Ascending aorta (tissue), 2 donors: ENCODE results near the gene TANC1. TPM values are rescaled to one million over a fixed set of nuclear protein-coding genes. Genes with fewer than 3 reads are reported as not detected.

Experiments used
- DNase-seq, 2 donors: peaks; one replicate each; pipeline ENCODE4 v3.0.0-alpha.2; 2019; ENCODE audit warnings: low spot score in 2 of 2
- H3K27ac ChIP-seq, 2 donors: fragments of 200-600 bp; sonication (generic); one replicate each; pipeline ENCODE4 v1.5.1; 2016 to 2017; ENCODE audit warnings: mild to moderate bottlenecking in 1 of 2
- H3K27me3 ChIP-seq: fragments of 200-600 bp; sonication (generic); one replicate; pipeline ENCODE4 v1.5.1; 2017
- H3K36me3 ChIP-seq, 2 donors: fragments of 200-600 bp; sonication (generic); one replicate each; pipeline ENCODE4 v1.5.1; 2016
- H3K4me1 ChIP-seq, 2 donors: fragments of 200-600 bp; sonication (generic); one replicate each; pipeline ENCODE4 v1.5.1; 2016 to 2017; ENCODE audit warnings: mild to moderate bottlenecking in 1 of 2
- H3K4me3 ChIP-seq, 2 donors: fragments of 200-600 bp; sonication (generic); one replicate each; pipeline ENCODE4 v1.5.1; 2016 to 2017; ENCODE audit warnings: mild to moderate bottlenecking in 1 of 2
- H3K9me3 ChIP-seq, 2 donors: fragments of 200-600 bp; sonication (generic); one replicate each; pipeline ENCODE4 v1.5.1; 2016
- CTCF ChIP-seq, 3 experiments: fragments of 200-600 bp in 2 of 3; fragments of 450-650 bp in 1 of 3; sonication (generic) in 2 of 3; IDR thresholded peaks; one replicate each; pipeline ENCODE4 v1.5.1; 2016 to 2019; ENCODE audit warnings: antibody characterized with exemption in 3 of 3, mild to moderate bottlenecking in 1 of 3, moderate library complexity in 1 of 3
- intact Hi-C: fragments of 100-400 bp; cut with DNase I; formaldehyde crosslinking; loops from one replicate; pipeline ENCODE4 v1.15.1; 2023
- total RNA-seq: library from RNA; depleted of rRNA; stranded (reverse); fragments of >200 nt; gene quantifications from one replicate; pipeline ENCODE4 v1.1.0, GENCODE V29; 2016

Gene TANC1
- total RNA-seq, 1 donor from 2014 or later = 45.4 TPM

- Histone ChIP-seq H3K27me3 (no peaks in the 10 kb centered on the region), H3K9me3 (no peaks in the 10 kb centered on the region), H3K4me3 (no peak overlapping the region), H3K27ac (no peak overlapping the region), H3K4me1 (peaks cover 0 to 4% of the 10 kb centered on the region in 2 donors), H3K36me3 (no peaks in the 10 kb centered on the region)
- DNase-seq = no peak
- no peak for TF ChIP-seq CTCF (IDR thresholded peaks at IDR 0.05)
- intact Hi-C loops = no loop called here
Measured at GRCh38 chr2:158926478-158926948, 41.9 kb upstream of the TANC1 start.

- Histone ChIP-seq H3K27me3 (no peaks in the 10 kb centered on the region), H3K36me3 (no peaks in the 10 kb centered on the region), H3K27ac (no peak overlapping the region), H3K4me3 (no peak overlapping the region), H3K9me3 (no peaks in the 10 kb centered on the region), H3K4me1 (no peaks in the 10 kb centered on the region)
- no peak for DNase-seq
- no peak for TF ChIP-seq CTCF (IDR thresholded peaks at IDR 0.05)
- intact Hi-C loops = no loop called here
Measured at GRCh38 chr2:158928515-158928914, 39.9 kb upstream of the TANC1 start.

GRCh38 chr2:158928965-158929364, 39.5 kb upstream of the TANC1 start:
- intact Hi-C loops = no loop called here
- no peak for DNase-seq
- H3K9me3 ChIP-seq = no peaks in the 10 kb centered on the region
- H3K27ac ChIP-seq = no peak overlapping the region
- TF ChIP-seq CTCF (IDR thresholded peaks at IDR 0.05) = no peak
- H3K27me3 ChIP-seq = no peaks in the 10 kb centered on the region
- H3K4me1 ChIP-seq = no peaks in the 10 kb centered on the region
- no peak overlapping the region for H3K4me3 ChIP-seq
- H3K36me3 ChIP-seq = no peaks in the 10 kb centered on the region

- intact Hi-C loops = no loop called here
- Histone ChIP-seq H3K4me3 (no peak overlapping the region), H3K36me3 (no peaks in the 10 kb centered on the region), H3K9me3 (no peaks in the 10 kb centered on the region), H3K27me3 (no peaks in the 10 kb centered on the region), H3K4me1 (no peaks in the 10 kb centered on the region), H3K27ac (no peak overlapping the region)
- no peak for TF ChIP-seq CTCF (IDR thresholded peaks at IDR 0.05)
- no peak for DNase-seq
Measured at GRCh38 chr2:158931572-158931971, 36.9 kb upstream of the TANC1 start.

GRCh38 chr2:158932131-158932645, 36.3 kb upstream of the TANC1 start:
- intact Hi-C loops = no loop called here
- TF ChIP-seq CTCF (IDR thresholded peaks at IDR 0.05) = no peak
- DNase-seq = no peak
- Histone ChIP-seq H3K9me3 (no peaks in the 10 kb centered on the region), H3K4me1 (no peaks in the 10 kb centered on the region), H3K27me3 (no peaks in the 10 kb centered on the region), H3K4me3 (no peak overlapping the region), H3K27ac (no peak overlapping the region), H3K36me3 (no peaks in the 10 kb centered on the region)

GRCh38 chr2:158934170-158934569, 34.3 kb upstream of the TANC1 start:
- TF ChIP-seq CTCF (IDR thresholded peaks at IDR 0.05) = no peak
- no peak for DNase-seq
- intact Hi-C loops = no loop called here
- Histone ChIP-seq H3K36me3 (no peaks in the 10 kb centered on the region), H3K4me1 (no peaks in the 10 kb centered on the region), H3K27ac (no peak overlapping the region), H3K4me3 (no peak overlapping the region), H3K27me3 (no peaks in the 10 kb centered on the region), H3K9me3 (no peaks in the 10 kb centered on the region)
